Activated CD8-positive, alpha-beta memory T cell treated with anti-CD3 and anti-CD28 coated beads, Interleukin-2, amount 50 U/mL, for 1 hour (primary cell): ENCODE measurements around the gene ZNF883.
"Not testable (repeated sequence)": the region's sequence is repeated elsewhere in the genome, so short reads cannot be mapped to it uniquely, and the experiment has no call there.

Experiments
- DNase-seq: peaks from one replicate; pipeline ENCODE4 v3.0.0-alpha.2; 2020; ENCODE audit errors: extremely low read depth

ZNF883 gene

DNA sequence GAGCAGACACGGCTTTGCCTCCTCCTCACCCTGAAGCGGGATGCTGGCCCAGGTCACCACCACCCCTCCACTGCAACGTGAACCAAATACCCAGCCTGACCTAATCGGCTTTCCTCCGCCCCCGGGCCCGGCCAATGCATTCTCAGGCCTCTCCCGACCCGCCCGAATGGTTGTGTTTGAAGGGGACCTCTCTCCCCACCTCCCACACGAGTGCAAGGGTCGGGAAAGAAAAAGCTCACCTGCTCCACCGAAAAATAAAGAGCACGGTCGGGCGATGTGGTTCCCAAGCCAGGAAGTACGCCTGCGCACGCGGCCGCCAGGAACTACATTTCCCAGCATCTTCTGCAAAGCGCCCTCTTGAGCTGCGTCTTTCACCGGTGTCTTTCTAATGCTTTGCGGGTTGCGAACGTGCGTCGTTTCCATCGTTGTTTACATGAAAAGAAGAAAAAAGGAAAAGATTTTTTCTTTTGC, at the start of gene ZNF883:
TSS of gene ZNF883 (minus strand) at position 282 of the 471 bp plus-strand sequence.
- no peak for DNase-seq

DNA sequence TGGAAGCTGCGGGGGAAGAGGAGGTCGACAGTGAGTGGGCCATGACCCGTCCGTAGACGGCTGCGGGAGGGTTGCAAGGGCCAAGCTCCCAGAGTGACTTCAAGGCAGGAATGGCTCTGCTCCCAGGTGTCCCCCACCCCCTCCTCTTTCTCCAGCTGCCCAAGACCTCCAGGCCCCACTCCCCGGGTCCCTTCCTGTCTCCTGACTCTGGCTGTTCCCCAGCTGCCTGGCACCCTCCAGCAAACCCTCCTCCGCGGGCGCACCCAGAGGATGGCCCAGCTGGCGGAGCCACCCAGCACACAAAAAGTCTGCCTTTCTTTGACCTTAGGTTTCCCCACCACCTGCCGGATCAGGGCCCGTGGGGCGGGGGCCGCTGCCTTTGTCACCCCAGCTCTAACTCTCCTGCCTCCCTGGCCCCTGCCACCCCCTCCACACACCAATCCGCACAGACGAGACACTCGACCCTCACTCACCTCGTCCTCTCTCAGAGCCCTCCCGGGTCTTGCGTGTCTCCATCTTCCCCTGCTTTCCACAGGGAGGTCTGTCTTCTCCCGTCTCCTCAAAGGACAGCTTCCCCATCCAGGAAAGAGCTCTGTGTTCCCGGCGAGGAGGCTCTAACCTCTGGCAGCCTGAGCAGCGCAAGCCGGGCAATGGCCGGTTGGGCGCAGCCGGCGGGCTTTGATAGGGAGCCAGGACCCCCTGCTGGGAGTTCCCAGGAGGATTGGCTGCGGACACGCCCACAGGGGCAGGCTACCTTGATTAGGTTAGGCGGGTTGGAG, 49.3 kb upstream of the ZNF883 start:
- DNase-seq = not testable (repeated sequence)

DNA sequence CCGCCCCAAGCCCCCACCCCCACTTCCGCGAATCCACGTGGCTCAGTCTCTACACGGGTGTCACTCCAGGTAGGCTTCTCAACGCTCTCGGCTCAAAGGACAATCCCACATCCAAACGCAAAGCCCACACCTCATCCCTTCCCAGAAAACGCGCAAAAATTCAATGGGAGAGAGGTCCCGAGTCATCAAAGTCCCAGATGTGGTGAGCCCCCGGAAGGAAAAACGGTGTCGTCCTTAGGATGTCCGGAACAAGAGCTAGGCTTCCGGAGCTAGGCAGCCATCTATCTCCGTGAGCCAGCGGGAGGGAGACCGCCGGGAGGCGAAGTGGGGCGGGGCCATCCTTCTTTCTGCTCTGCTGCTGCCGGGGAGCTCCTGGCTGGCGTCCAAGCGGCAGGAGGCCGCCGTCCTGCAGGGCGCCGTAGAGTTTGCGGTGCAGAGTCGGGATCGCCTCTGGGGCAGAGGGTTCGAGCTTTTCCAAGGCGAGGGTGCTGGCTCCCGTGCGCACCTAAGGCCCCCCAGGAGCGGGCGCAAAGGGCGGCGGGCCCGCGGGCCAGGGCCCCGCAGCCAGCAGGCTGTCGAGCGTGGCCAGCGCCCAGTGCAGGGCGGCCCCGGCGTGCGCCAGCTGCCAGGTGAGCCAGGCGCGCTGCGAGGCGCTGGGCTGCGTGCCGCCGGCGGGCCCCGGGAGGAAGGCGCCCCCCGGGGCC, 47.7 kb upstream of the ZNF883 start:
- DNase-seq = not testable (repeated sequence)

DNA sequence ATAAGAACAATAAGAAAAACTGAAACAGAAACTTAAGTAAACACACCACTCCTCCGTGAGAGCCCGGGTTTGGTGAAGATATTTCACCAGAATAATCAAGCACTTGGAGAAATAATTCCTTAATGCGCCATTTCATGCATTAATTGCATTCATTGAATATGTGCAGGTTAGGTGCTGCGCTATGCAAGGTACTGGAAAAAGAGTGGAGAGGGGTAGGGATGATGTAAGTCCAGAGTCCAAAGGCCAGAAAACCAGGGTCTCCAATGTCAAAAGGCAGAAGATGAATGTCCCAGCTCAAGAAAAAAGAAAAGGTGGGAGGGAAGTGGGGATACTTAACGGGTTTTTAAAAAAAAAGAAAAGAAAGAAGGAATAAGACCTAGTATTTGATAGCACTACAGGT, 45.2 kb upstream of the ZNF883 start:
- no peak for DNase-seq

DNA sequence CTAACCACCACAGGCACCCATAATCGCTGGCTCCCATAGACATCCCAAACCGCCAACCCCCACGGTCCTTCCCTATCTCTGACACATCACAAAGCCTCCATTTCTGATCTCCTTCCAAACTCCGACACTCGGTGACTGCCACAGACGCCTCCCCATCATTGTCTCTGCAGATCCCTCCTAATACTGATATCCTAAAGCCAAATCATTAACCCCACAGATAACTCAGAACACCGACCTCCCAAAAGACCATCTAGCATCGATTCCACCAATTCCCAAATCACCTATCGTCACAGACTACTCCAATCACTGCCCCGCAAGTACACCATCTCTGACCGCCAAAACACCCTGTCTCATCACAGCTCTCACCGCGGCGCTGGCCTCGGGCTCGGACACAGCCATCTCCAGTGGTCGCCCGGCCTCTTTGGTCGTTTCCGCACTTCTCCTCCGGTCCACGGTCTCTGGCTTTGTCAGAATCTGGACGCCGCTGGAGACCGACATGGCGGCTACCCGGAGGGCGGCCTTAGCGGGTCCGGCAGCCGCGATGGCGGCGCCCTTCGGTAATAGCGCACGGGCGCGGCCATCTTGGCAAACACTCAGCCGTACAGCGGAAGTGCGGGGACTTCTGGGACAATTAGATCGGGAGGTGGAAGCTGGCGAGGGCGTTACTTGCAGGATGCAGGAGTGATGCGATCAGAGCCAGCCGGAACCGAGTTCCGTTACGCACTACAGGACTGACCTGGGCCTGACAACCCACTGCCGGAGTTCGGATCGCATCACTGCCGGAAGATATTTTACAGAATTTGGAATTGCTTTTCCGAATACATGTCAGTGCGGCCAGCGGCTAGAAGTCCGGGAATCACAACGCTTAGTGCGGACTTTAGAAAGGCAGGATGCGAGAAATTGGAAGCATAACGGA, 44.5 kb upstream of the ZNF883 start, which contains the start of gene ZFP37:
TSS of gene ZFP37 (minus strand) at position 534 of the 916 bp plus-strand sequence. CDS start at position 498, 36 bp downstream.
- DNase-seq = peak; percentile 28

DNA sequence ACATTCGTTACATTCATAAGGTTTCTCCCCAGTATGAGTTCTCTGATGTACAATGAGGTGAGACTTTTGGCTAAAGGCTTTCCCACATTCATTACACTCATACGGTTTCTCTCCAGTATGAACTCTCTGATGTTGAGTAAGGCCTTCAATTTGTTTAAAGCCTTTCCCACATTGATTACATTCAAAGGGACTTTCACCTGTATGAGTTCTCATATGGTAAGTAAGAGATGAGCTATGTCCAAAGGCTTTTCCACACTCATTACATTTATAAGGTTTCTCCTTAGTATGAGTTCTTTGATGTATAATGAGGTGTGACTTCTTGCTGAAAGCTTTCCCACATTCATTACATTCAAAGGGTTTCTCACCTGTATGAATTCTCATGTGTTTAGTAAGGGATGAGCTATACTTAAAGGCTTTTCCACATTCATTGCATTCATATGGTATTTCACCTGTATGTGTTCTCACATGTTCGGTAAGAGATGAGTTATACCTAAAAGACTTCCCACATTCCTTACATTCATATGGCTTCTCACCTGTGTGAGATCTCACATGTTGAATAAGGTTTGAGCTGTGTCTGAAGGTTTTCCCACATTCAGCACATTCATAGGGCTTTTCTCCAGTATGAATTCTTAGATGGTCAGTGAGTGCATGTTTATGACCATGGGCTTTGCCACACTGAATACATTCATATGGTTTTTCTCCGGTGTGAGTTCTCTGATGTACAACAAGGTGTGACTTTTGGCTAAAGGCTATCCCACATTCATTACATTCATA, 31.1 kb upstream of the ZNF883 start:
- no peak for DNase-seq

DNA sequence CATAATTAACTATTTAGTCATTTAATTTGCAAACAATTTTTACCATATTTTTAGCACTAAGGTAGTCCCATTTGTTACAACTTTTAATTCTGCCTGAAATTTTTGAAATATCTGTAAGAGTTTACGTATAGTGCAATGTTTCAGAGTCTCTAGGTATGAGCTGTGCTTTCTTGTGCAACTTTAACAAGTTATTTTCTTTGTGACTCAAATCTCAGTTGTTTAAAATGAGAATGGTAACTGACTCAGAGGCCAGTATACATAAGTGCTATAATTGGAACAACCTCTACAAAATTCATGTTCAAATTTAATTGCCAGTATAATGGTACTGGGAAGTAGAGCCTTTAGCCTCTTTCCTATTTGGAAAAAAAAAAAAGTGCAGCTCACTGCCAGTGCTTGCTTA, 14.2 kb upstream of the ZNF883 start:
- DNase-seq = no peak

DNA sequence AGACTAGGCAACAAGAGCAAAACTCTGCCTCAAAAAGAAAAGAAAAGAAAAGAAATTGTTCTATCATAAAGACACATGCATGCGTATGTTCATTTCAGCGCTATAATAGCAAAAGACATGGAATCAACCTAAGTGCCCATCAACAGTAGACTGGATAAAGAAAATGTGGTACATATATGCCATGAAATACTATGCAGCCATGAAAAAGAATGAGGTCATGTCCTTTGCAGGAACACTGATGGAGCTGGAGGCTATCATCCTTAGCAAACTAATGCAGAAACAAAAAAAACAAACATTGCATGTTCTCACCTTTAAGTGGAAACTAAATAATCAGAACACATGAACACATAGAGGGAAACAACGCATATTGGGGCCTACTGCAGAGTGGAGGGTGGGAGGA, 6.3 kb upstream of the ZNF883 start:
- DNase-seq = no peak

DNA sequence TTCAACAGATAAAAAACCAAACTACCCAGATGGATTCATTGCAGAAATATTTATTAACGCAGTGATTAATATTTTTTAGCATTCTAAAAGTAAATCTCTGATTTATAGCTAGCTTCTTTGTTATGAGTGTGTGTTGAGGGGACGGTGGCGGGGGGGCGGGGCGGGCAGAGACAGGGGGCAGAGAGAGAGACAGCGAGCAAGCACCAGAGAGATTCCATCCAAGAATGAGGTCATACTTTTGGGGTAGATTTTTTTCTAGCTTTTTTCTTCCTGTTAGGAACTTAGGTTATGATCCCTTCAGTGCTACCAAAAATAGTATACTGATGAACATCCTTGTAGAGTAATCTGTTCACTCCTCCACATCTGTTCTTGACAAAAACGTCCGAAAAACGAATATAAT, 500 bp upstream of the ZNF883 start:
- no peak for DNase-seq

DNA sequence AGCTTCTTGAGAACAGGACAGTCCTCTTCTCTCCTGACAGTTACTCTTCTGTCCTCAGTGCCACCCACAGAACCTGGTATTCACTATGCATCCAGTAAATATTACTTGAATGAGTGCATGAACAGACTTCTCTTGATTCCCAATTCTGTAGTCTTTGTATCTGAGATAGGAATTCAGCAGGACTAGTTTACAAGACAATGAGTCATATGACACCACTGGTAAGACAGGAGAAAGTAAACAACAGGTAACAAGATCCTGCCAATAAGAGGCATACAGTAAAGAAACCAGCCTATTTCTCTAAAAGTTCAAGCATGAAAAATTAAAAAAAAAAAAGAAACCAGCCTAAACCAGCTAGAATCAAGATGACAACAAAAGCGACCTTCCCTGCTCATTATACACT, 6.2 kb downstream of the ZNF883 start:
- no peak for DNase-seq

DNA sequence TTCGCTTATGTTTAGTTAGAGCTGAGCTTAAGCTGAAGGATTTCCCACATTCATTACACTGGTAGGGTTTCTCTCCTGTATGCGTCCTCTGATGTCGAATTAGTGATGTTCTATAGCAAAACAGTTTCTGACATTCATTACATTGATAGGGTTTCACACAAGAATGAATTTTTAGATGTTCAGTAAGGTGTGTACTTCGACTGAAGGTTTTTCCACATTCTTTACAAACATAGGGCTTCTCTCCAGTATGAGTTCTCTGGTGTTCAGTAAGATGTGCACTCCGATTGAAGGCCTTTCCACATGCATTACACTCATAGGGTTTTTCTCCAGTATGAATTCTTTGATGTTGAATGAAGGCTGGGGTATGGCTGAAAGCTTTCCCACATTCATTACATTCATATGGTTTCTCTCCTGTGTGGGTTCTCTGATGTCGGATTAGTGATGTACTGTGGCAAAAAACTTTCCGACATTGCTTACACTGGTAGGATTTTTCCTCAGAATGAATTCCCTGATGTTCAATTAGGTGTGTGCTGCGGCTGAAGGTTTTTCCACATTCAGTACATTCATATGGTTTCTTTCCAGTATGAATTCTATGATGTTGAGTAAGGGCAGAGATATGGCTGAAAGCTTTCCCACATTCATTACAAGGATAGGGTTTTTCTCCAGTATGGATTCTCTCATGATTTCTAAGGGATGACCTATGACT, 14.6 kb downstream of the ZNF883 start:
- no peak for DNase-seq

DNA sequence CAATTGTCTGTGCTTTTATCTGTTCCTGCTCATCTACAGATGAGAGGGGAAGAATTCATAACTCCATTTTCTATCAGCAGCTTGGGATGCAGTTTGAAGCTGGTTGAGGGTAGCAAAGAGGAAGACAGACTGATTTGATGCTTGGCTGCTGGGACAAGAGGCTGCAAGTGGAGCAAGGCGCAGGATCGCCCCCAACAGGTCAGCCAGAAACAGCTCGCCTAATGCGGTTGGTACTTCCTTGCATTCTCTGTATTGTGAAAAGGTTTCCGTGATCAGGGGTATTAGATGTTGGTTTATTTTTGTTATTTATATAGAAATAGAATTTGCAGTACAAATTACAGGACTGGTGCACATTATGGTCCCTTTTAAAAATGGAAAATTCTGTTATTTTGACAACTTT, 40.6 kb downstream of the ZNF883 start:
- no peak for DNase-seq

DNA sequence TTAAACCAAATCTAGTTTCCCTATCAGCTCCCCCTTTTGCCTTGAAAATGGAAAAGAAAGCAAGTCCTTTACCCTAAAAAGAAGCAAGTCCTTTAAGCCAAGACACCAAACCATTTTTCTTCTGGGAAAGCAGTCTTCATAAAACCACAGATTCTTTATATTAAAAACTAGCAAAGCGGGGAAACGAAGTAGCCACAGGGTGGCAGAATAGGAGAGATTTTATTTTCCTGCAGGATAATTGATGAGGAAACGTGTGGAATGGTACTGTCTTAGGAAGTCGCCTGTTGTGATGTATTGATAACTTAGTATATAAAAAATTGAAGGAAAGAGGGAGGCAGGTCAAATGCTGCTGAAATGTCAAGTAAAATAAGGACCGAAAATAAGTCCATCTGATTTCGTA, 41.1 kb downstream of the ZNF883 start:
- no peak for DNase-seq

DNA sequence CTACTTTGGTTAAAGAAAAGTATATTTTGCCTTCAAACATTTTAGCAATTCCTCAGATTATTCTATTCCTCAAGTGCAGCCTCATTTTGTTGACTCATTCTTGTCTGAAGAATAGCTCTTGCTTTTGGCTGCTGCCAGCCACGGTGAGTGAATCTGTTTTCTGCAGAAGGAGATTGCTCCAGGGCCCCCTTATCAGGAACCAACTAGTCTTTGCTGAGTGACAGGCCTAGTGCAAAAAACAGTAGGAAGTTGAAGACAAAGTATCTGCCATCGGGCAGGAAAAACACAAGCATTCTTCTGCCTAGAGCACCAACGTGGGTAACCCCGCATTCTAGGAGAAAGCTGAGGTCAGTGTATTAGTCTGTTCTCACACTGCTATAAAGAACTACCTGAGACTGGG, 42.3 kb downstream of the ZNF883 start:
- no peak for DNase-seq

DNA sequence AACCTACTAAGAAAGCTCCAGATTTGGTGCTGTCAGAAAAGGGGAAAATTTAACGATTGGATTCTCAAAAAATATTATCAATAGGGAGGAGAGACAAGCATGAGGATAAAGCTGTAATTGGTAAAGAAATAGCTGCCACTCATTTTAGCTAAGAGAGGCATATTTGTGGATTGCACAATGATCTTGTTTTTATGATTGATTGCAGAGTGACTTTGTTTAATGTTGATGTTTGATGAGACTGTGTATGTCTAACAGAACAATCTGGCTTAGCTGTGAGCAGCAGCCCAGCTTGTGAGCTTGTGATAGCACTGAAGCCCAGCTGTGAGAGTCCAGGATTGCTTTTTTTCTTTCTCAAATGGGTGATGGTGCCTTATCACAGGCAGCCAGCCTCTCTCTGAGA, 56.4 kb downstream of the ZNF883 start:
- DNase-seq = no peak

DNA sequence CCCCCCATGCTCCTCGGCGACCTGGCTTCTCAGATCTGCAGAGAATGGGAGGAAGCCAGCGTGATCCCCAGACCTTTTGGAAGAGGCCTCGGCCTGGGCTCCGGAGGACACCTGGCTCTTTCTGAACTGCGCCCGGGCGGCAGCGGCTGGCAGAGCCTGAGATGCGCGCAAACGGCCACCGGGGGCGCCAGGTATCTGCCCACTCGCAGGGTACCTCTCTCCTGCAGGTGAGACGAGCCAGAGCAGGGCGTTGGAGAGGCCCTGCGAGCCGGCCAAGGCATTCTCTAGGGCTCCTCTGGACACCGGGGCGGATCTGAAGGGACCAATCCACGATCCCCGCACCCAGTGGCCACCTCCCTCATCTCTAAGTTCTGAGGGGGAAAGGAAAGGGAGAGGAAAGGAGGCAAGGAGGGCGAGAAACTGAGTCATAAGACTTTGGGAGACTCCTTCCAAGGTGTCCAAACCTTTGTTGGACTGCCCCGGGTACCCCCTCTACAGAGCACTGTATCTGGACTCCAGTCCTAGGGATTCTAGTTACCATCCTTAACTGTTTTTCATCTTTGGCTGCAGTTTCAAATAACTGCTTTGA, 66.3 kb downstream of the ZNF883 start:
- DNase-seq = no peak

DNA sequence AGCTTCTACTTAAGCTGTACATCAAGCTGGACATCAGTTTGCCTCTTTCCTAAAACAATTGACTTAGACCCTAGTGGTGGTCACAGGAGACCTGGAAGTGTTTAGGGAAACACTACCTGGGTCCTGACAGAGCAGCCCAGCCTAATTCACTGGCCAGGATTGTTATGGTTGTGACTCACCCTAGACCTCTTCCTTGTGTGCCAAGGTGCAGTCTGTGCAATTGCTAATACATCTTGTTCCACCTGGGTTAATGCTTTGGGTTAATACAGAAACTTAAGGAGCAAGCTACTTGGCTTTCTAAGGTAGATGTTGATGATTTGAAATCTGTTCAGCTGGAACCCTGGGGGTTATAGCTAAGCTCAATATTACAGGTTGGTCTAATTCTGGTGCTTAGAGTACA, 72.6 kb downstream of the ZNF883 start:
- no peak for DNase-seq

DNA sequence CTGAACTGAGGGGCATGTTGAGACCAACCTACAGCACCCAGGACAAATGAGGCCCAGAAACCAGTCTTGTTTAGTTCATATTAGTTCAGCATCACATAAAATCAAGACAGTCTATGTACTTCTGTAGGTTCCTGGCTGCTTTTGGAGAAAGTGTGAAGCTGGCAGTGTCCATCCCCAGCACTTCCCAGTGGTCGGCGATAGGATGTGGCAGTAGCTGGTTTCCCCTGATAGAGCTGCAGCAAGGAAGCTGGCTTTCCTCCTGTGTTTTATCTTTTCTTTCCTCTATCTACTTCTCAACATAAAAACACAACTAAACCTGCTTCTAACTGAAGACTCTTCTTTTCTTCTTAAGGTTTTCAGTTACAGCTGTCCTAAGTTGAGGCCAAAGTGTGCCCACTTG, 78.3 kb downstream of the ZNF883 start:
- DNase-seq = no peak

DNA sequence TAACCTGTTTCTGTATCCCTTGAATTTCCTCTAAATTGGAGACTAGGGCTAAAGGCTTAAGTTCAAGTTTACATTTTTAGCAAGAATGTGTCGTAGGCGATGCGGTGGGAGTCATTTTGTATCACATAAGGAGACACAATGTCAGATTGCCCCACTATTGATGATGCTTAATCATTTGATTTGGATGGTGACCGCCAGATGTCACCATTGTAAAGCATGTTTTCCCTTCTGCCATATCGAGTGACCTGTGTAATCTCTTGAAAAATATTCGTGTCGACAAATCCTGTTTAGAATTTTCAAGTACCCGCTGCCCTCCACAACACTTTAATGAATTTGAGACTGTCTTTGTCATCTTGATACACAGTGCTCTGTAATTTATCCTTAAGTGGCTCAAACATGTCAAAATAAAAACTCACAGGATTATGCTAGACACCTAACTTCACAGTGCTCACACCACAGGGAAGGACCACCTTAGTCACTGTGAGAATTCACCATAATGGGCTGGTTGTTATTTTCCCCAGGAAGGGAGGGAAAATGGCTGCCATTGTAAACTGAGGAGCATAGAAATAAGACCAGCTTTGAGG, 86.8 kb downstream of the ZNF883 start:
- no peak for DNase-seq

DNA sequence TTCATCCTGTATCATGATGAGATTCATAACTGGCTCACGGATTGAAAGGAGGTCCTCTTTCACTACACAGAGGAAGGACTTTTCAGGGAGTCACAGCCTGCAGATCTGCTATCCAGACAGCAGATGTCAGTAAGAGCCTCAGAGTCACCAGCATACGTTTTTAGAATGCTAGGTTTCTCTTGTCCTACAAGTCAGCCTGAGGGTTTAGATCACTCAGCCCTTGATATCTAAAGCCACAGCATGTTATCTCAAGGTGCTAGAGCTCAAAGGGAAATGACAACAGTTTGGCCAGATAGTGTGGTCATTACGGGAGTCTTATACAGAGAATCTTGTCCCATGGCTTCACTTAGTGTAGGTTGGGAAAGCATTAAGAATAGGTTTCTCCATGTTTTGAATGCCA, 90.4 kb downstream of the ZNF883 start:
- DNase-seq = no peak
